SU-DHL-6 (cell line): ENCODE data around the gene SULF2.

ENCODE experiments used
- H2AFZ ChIP-seq: fragments of 200-600 bp; sonication (generic); 2 replicates; pipeline ENCODE4 v1.6.1; 2014; ENCODE audit warnings: low read depth, mild to moderate bottlenecking, moderate library complexity, mixed read lengths, antibody characterized with exemption, low read length; ENCODE audit not compliant: severe bottlenecking
- H3F3A ChIP-seq: fragments of 200-600 bp; shearing (Covaris generic); 2 replicates; pipeline ENCODE4 v1.6.0; 2016; ENCODE audit warnings: antibody characterized with exemption, mild to moderate bottlenecking; ENCODE audit not compliant: insufficient read depth
- H3K27ac ChIP-seq: fragments of 200-600 bp; sonication (generic); 2 replicates; pipeline ENCODE4 v1.5.1; 2016; ENCODE audit warnings: low read depth, mild to moderate bottlenecking, low read length, moderate library complexity, mixed read lengths
- H3K27me3 ChIP-seq: fragments of 200-600 bp; sonication (generic), shearing (Covaris generic); 2 replicates; pipeline ENCODE4 v1.6.0; 2014; ENCODE audit warnings: mild to moderate bottlenecking, low read length
- H3K36me3 ChIP-seq: fragments of 200-600 bp; sonication (generic); 2 replicates; pipeline ENCODE4 v1.6.1; 2014; ENCODE audit warnings: mild to moderate bottlenecking, low read length, mixed read lengths
- H3K4me2 ChIP-seq: fragments of 300-600, 200-600 bp; shearing (Covaris generic), sonication (generic); 2 replicates; pipeline ENCODE4 v1.6.0; 2014; ENCODE audit warnings: low read length, low read depth, mild to moderate bottlenecking; ENCODE audit not compliant: poor library complexity, severe bottlenecking
- H3K4me3 ChIP-seq: fragments of 200-600 bp; sonication (generic); 2 replicates; pipeline ENCODE4 v1.5.1; 2014; ENCODE audit warnings: antibody characterized with exemption, low read length, mild to moderate bottlenecking, mixed read lengths; ENCODE audit not compliant: insufficient read depth, poor library complexity, severe bottlenecking
- H3K79me2 ChIP-seq: fragments of 200-600 bp; sonication (generic); 2 replicates; pipeline ENCODE4 v1.6.1; 2014; ENCODE audit warnings: mild to moderate bottlenecking, low read length, moderate library complexity; ENCODE audit not compliant: insufficient read depth
- H3K9ac ChIP-seq: fragments of 200-600 bp; sonication (generic); 2 replicates; pipeline ENCODE4 v1.7.0; 2014; ENCODE audit warnings: mild to moderate bottlenecking, low read length
- H3K9me2 ChIP-seq: fragments of 200-600 bp; sonication (generic); replicated peaks from 2 replicates; pipeline ENCODE4 v1.6.1; 2014; ENCODE audit warnings: low read length; ENCODE audit not compliant: insufficient read depth
- H3K9me3 ChIP-seq: fragments of 200-600 bp; sonication (generic); 2 replicates; pipeline ENCODE4 v1.6.1; 2014; ENCODE audit warnings: low read length, mixed read lengths; ENCODE audit not compliant: insufficient read depth
- H4K20me1 ChIP-seq: fragments of 200-600 bp; sonication (generic); 2 replicates; pipeline ENCODE4 v1.6.1; 2014; ENCODE audit warnings: low read depth, mild to moderate bottlenecking, antibody characterized with exemption, low read length, moderate library complexity, mixed read lengths
- CTCF ChIP-seq: fragments of 200-600 bp; sonication (generic); IDR thresholded peaks from one replicate; pipeline ENCODE4 v1.5.1; 2017; ENCODE audit warnings: antibody characterized with exemption, mild to moderate bottlenecking, low read length, moderate library complexity; ENCODE audit not compliant: insufficient read depth, poor library complexity, severe bottlenecking
- EZH2phosphoT487 ChIP-seq: fragments of 200-600 bp; sonication (generic), shearing (Covaris generic); conservative IDR thresholded peaks from 2 replicates; pipeline ENCODE4 v1.6.1; 2018; ENCODE audit warnings: mild to moderate bottlenecking, antibody characterized with exemption, low read length, moderate library complexity, mixed read lengths

Gene SULF2

GRCh38 chr20:47762699-47763268, 22.5 kb downstream of the SULF2 start:
- H3K9me3 ChIP-seq, result no peaks in the 10 kb centered on the region
- TF ChIP-seq CTCF (no peak), EZH2phosphoT487 (no peak)
- no peaks in the 10 kb centered on the region for H3K9me2 ChIP-seq
- H3K36me3 ChIP-seq, result no peaks in the 10 kb centered on the region
- H3K4me2 ChIP-seq, result no peak overlapping the region
- H3F3A ChIP-seq, result no peaks in the 10 kb centered on the region
- no peak overlapping the region for H3K27ac ChIP-seq
- no peak overlapping the region for H3K4me3 ChIP-seq
- H3K79me2 ChIP-seq, result no peaks in the 10 kb centered on the region
- no peak overlapping the region for H2AFZ ChIP-seq
- H3K9ac ChIP-seq, result no peak overlapping the region
- no peaks in the 10 kb centered on the region for H3K27me3 ChIP-seq
- no peaks in the 10 kb centered on the region for H4K20me1 ChIP-seq

- H3K27me3 ChIP-seq, result no peaks in the 10 kb centered on the region
- H3K4me3 ChIP-seq, result no peak overlapping the region
- no peaks in the 10 kb centered on the region for H3K9me2 ChIP-seq
- TF ChIP-seq EZH2phosphoT487 (no peak), CTCF (no peak)
- H3K27ac ChIP-seq, result no peak overlapping the region
- H3K36me3 ChIP-seq, result no peaks in the 10 kb centered on the region
- H3K4me2 ChIP-seq, result no peak overlapping the region
- H3K9ac ChIP-seq, result no peak overlapping the region
- H4K20me1 ChIP-seq, result no peaks in the 10 kb centered on the region
- no peaks in the 10 kb centered on the region for H3K79me2 ChIP-seq
- no peaks in the 10 kb centered on the region for H3F3A ChIP-seq
- H2AFZ ChIP-seq, result no peak overlapping the region
- H3K9me3 ChIP-seq, result no peaks in the 10 kb centered on the region
These were observed 23.7 kb downstream of the SULF2 start for GRCh38 chr20:47761482-47762047.

GRCh38 chr20:47760686-47761481, 24.4 kb downstream of the SULF2 start:
- Histone ChIP-seq H3K27ac (no peak overlapping the region), H3K79me2 (no peaks in the 10 kb centered on the region), H3K4me2 (no peak overlapping the region), H2AFZ (no peak overlapping the region), H3F3A (no peaks in the 10 kb centered on the region), H3K9ac (no peak overlapping the region), H4K20me1 (no peaks in the 10 kb centered on the region), H3K36me3 (no peaks in the 10 kb centered on the region), H3K27me3 (no peaks in the 10 kb centered on the region), H3K9me3 (no peaks in the 10 kb centered on the region), H3K4me3 (no peak overlapping the region), H3K9me2 (no peaks in the 10 kb centered on the region)
- no peak for TF ChIP-seq CTCF
- TF ChIP-seq EZH2phosphoT487, result no peak
